Measurements from ENCODE around the gene KPNB1.

DNA sequence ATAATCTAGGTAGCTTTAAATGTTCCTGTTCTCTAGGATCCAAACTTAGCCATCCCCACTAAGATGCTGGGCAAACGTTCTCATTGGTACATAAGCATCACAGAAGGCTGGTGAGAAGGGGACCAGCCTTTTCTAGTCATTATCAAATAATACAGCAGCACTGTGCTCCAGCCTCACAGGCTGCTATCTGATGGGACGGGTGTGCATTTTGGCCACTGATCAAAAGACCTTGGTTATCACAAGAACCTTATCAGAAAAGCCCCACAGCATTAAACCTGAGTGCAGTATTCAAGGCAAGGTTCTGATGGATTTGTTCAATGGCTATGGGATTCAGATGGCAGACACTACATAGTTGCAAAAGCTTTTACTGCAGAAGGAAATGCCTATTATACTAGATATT lies 19.1 kb upstream of the KPNB1 start:
- TF ChIP-seq, protein P1, sequence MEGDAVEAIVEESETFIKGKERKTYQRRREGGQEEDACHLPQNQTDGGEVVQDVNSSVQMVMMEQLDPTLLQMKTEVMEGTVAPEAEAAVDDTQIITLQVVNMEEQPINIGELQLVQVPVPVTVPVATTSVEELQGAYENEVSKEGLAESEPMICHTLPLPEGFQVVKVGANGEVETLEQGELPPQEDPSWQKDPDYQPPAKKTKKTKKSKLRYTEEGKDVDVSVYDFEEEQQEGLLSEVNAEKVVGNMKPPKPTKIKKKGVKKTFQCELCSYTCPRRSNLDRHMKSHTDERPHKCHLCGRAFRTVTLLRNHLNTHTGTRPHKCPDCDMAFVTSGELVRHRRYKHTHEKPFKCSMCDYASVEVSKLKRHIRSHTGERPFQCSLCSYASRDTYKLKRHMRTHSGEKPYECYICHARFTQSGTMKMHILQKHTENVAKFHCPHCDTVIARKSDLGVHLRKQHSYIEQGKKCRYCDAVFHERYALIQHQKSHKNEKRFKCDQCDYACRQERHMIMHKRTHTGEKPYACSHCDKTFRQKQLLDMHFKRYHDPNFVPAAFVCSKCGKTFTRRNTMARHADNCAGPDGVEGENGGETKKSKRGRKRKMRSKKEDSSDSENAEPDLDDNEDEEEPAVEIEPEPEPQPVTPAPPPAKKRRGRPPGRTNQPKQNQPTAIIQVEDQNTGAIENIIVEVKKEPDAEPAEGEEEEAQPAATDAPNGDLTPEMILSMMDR (IDR thresholded peaks at IDR 0.05), result no peak
- TF ChIP-seq EP300 (IDR thresholded peaks at IDR 0.05), result no peak

Data from suprapubic skin (tissue), 3 donors.